ENCODE data around the gene PITX3. TPM values are rescaled to one million over a fixed set of nuclear protein-coding genes. Genes with fewer than 3 reads are reported as not detected.

The PITX3 gene
- polyA plus RNA-seq, 1 donor from 2014 or later: not detected

- TF ChIP-seq, protein P1, sequence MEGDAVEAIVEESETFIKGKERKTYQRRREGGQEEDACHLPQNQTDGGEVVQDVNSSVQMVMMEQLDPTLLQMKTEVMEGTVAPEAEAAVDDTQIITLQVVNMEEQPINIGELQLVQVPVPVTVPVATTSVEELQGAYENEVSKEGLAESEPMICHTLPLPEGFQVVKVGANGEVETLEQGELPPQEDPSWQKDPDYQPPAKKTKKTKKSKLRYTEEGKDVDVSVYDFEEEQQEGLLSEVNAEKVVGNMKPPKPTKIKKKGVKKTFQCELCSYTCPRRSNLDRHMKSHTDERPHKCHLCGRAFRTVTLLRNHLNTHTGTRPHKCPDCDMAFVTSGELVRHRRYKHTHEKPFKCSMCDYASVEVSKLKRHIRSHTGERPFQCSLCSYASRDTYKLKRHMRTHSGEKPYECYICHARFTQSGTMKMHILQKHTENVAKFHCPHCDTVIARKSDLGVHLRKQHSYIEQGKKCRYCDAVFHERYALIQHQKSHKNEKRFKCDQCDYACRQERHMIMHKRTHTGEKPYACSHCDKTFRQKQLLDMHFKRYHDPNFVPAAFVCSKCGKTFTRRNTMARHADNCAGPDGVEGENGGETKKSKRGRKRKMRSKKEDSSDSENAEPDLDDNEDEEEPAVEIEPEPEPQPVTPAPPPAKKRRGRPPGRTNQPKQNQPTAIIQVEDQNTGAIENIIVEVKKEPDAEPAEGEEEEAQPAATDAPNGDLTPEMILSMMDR (IDR thresholded peaks at IDR 0.05; ENCODE audit: poor library complexity, severe bottlenecking): no peak
- TF ChIP-seq EZH2 (IDR thresholded peaks at IDR 0.05; ENCODE audit: borderline replicate concordance, insufficient read depth, low read length, poor library complexity, severe bottlenecking): no peak
- TF ChIP-seq EP300 (conservative IDR thresholded peaks at IDR 0.05; ENCODE audit: poor library complexity, severe bottlenecking): no peak
- no peak for TF ChIP-seq RAD21 (conservative IDR thresholded peaks at IDR 0.05)
- no peak for TF ChIP-seq SMC3 (conservative IDR thresholded peaks at IDR 0.05; ENCODE audit: poor library complexity)
- no peak for TF ChIP-seq POLR2AphosphoS5 (IDR thresholded peaks at IDR 0.05)
- no peak for TF ChIP-seq MXI1 (conservative IDR thresholded peaks at IDR 0.05; ENCODE audit: poor library complexity, severe bottlenecking)
- no peak for TF ChIP-seq TAF1 (IDR thresholded peaks at IDR 0.05; ENCODE audit: low read depth)
- TF ChIP-seq, protein P2, sequence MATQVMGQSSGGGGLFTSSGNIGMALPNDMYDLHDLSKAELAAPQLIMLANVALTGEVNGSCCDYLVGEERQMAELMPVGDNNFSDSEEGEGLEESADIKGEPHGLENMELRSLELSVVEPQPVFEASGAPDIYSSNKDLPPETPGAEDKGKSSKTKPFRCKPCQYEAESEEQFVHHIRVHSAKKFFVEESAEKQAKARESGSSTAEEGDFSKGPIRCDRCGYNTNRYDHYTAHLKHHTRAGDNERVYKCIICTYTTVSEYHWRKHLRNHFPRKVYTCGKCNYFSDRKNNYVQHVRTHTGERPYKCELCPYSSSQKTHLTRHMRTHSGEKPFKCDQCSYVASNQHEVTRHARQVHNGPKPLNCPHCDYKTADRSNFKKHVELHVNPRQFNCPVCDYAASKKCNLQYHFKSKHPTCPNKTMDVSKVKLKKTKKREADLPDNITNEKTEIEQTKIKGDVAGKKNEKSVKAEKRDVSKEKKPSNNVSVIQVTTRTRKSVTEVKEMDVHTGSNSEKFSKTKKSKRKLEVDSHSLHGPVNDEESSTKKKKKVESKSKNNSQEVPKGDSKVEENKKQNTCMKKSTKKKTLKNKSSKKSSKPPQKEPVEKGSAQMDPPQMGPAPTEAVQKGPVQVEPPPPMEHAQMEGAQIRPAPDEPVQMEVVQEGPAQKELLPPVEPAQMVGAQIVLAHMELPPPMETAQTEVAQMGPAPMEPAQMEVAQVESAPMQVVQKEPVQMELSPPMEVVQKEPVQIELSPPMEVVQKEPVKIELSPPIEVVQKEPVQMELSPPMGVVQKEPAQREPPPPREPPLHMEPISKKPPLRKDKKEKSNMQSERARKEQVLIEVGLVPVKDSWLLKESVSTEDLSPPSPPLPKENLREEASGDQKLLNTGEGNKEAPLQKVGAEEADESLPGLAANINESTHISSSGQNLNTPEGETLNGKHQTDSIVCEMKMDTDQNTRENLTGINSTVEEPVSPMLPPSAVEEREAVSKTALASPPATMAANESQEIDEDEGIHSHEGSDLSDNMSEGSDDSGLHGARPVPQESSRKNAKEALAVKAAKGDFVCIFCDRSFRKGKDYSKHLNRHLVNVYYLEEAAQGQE (IDR thresholded peaks at IDR 0.05; ENCODE audit: borderline replicate concordance): no peak
- Histone ChIP-seq H4K20me1 (ENCODE audit: insufficient read depth) (no peaks in the 10 kb centered on the region), H2AFZ (ENCODE audit: low read depth, low read length) (no peak overlapping the region), H3F3A (ENCODE audit: insufficient read depth, low read length, poor library complexity, severe bottlenecking) (no peaks in the 10 kb centered on the region), H3K27ac (ENCODE audit: low read length) (no peak overlapping the region), H3K4me2 (ENCODE audit: low read length) (no peak overlapping the region), H3K36me3 (ENCODE audit: insufficient read depth, low read length) (no peaks in the 10 kb centered on the region), H3K9me2 (ENCODE audit: insufficient read depth, low read length) (no peaks in the 10 kb centered on the region), H3K9ac (ENCODE audit: low read length) (no peak overlapping the region), H3K27me3 (ENCODE audit: insufficient read depth, low read depth, low read length) (peaks cover 76% of the 10 kb centered on the region), H3K9me3 (ENCODE audit: low read length) (no peaks in the 10 kb centered on the region), H3K79me2 (replicated peaks; ENCODE audit: insufficient read depth, low read length) (no peaks in the 10 kb centered on the region), H3K4me3 (ENCODE audit: low read length) (no peak overlapping the region)
These were observed 3.5 kb downstream of the PITX3 start for GRCh38 chr10:102237711-102238252.

- Histone ChIP-seq H3K27ac (ENCODE audit: low read length) (no peak overlapping the region), H3K27me3 (ENCODE audit: insufficient read depth, low read depth, low read length) (peaks cover 78% of the 10 kb centered on the region), H3K4me2 (ENCODE audit: low read length) (no peak overlapping the region), H3F3A (ENCODE audit: insufficient read depth, low read length, poor library complexity, severe bottlenecking) (no peaks in the 10 kb centered on the region), H3K36me3 (ENCODE audit: insufficient read depth, low read length) (no peaks in the 10 kb centered on the region), H3K9me2 (ENCODE audit: insufficient read depth, low read length) (no peaks in the 10 kb centered on the region), H2AFZ (ENCODE audit: low read depth, low read length) (no peak overlapping the region), H3K4me3 (ENCODE audit: low read length) (no peak overlapping the region), H3K79me2 (replicated peaks; ENCODE audit: insufficient read depth, low read length) (no peaks in the 10 kb centered on the region), H3K9ac (ENCODE audit: low read length) (no peak overlapping the region), H3K9me3 (ENCODE audit: low read length) (no peaks in the 10 kb centered on the region), H4K20me1 (ENCODE audit: insufficient read depth) (no peaks in the 10 kb centered on the region)
- TF ChIP-seq MXI1 (conservative IDR thresholded peaks at IDR 0.05; ENCODE audit: poor library complexity, severe bottlenecking) (no peak), SMC3 (conservative IDR thresholded peaks at IDR 0.05; ENCODE audit: poor library complexity) (no peak), POLR2AphosphoS5 (IDR thresholded peaks at IDR 0.05) (no peak), EP300 (conservative IDR thresholded peaks at IDR 0.05; ENCODE audit: poor library complexity, severe bottlenecking) (no peak), EZH2 (IDR thresholded peaks at IDR 0.05; ENCODE audit: borderline replicate concordance, insufficient read depth, low read length, poor library complexity, severe bottlenecking) (no peak), TAF1 (IDR thresholded peaks at IDR 0.05; ENCODE audit: low read depth) (no peak), RAD21 (conservative IDR thresholded peaks at IDR 0.05) (no peak)
- TF ChIP-seq, protein P1 (IDR thresholded peaks at IDR 0.05; ENCODE audit: poor library complexity, severe bottlenecking): no peak
- TF ChIP-seq, protein P2 (IDR thresholded peaks at IDR 0.05; ENCODE audit: borderline replicate concordance): no peak
These were observed 5.3 kb downstream of the PITX3 start for GRCh38 chr10:102236006-102236405.
